K562 (cell line): ENCODE results near the gene RTP5.

ENCODE experiments used
- HLTF ChIP-seq: fragments of 450-650 bp; IDR thresholded peaks from 2 replicates; pipeline ENCODE4 v1.6.1; 2016
- STAT5B ChIP-seq: fragments of 250-450 bp; sonication (Bioruptor Pico); IDR thresholded peaks from 2 replicates; pipeline ENCODE4 v1.8.0; 2021; ENCODE audit warnings: mild to moderate bottlenecking, inconsistent platforms

DNA sequence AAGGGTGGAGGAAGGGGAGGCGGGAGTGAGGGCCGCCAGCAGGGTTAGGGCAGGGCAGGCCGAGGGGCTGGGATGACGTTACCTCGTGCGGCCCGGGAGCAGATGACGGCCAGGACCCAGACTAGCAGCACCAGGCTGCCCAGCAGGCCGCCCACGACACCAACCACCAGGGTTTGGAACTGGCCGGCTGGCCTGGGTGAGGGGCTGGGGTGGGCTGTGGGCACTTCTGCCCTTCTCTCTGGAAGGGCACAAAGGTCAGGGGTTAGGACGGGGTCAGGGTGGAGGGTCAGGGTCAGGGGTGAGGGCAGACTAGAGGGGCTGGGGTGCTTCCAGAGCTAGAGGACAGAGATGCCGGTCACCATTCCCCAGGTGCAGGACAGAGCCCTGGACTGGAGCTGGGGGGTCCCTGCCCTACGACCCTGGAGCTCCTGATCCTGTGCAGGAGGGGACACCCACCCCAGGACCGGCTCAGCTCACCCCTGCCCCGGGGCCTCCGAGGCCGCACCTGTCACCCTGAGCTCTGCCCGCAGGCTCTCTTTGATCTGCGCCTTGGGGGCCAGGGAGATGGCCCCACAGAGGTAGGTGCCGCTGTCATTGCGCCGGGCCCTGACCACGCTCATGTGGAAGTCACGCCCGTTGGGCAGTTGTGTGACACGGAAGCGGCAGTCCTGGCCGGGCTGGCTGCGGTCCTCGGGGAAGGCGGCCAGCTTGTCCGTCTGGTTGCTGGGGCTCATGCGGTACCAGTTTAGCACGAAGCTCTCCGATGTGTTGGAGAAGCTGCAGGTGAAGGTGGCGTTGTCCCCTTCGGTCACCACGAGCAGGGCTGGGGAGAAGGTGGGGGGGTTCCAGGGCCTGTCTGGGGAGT, 17.2 kb upstream of the RTP5 start:
- no peak for TF ChIP-seq HLTF
- TF ChIP-seq STAT5B (CRISPR knock-in tag), result no peak
